Parathyroid adenoma (tissue), 2 donors: ENCODE results near the gene MIGA1.

Experiments used
- H2AFZ ChIP-seq: fragments of 300-600 bp; sonication (generic); one replicate; pipeline ENCODE4 v1.7.0; 2017; ENCODE audit warnings: antibody characterized with exemption, mild to moderate bottlenecking
- H3K27ac ChIP-seq: fragments of 300-600 bp; sonication (generic); one replicate; pipeline ENCODE4 v1.7.0; 2017
- H3K27me3 ChIP-seq: fragments of 300-600 bp; sonication (generic); one replicate; pipeline ENCODE4 v1.7.0; 2017; ENCODE audit warnings: low read length; ENCODE audit not compliant: control insufficient read depth, insufficient read depth
- H3K36me3 ChIP-seq: fragments of 300-600 bp; sonication (generic); one replicate; pipeline ENCODE4 v1.7.0; 2017; ENCODE audit warnings: low read length; ENCODE audit not compliant: control insufficient read depth, insufficient read depth
- H3K4me1 ChIP-seq: fragments of 300-600 bp; sonication (generic); one replicate; pipeline ENCODE4 v1.7.0; 2017; ENCODE audit warnings: control low read depth
- H3K4me2 ChIP-seq: fragments of 300-600 bp; sonication (generic); one replicate; pipeline ENCODE4 v1.7.0; 2017; ENCODE audit warnings: low read length
- H3K4me3 ChIP-seq: fragments of 300-600 bp; sonication (generic); one replicate; pipeline ENCODE4 v1.7.0; 2017; ENCODE audit warnings: low read depth, low read length
- H3K79me2 ChIP-seq: fragments of 300-600 bp; sonication (generic); one replicate; pipeline ENCODE4 v1.7.0; 2017; ENCODE audit warnings: control low read depth
- H3K9ac ChIP-seq: fragments of 300-600 bp; sonication (generic); one replicate; pipeline ENCODE4 v1.7.0; 2017; ENCODE audit warnings: mild to moderate bottlenecking
- H3K9me3 ChIP-seq: fragments of 300-600 bp; sonication (generic); one replicate; pipeline ENCODE4 v1.7.0; 2017; ENCODE audit warnings: low read length; ENCODE audit not compliant: control insufficient read depth
- TF ChIP-seq, protein P1 (sequence below): fragments of 300-600 bp; sonication (generic); IDR thresholded peaks from one replicate; pipeline ENCODE4 v1.7.0; 2017; ENCODE audit warnings: antibody characterized with exemption, mild to moderate bottlenecking
- donor health status: primary hyperparathyroidism.

The MIGA1 gene, protein sequence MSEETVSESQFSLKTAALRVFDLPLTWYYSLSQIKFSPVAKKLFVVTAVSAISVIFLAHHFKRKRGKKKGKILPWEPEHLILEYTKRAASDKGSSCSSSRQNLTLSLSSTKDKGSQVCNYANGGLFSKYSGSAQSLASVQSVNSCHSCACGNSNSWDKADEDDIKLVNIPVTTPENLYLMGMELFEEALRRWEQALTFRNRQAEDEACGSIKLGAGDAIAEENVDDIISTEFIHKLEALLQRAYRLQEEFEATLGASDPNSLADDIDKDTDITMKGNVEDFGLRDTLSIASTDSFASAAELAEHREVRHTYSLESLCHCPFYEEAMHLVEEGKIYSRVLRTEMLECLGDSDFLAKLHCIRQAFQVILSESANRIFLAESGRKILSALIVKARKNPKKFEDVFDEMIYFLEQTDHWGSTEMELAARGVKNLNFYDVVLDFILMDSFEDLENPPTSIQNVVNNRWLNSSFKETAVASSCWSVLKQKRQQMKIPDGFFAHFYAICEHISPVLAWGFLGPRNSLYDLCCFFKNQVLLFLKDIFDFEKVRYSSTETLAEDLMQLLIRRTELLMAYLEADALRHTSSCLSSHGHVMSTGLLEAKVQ

DNA sequence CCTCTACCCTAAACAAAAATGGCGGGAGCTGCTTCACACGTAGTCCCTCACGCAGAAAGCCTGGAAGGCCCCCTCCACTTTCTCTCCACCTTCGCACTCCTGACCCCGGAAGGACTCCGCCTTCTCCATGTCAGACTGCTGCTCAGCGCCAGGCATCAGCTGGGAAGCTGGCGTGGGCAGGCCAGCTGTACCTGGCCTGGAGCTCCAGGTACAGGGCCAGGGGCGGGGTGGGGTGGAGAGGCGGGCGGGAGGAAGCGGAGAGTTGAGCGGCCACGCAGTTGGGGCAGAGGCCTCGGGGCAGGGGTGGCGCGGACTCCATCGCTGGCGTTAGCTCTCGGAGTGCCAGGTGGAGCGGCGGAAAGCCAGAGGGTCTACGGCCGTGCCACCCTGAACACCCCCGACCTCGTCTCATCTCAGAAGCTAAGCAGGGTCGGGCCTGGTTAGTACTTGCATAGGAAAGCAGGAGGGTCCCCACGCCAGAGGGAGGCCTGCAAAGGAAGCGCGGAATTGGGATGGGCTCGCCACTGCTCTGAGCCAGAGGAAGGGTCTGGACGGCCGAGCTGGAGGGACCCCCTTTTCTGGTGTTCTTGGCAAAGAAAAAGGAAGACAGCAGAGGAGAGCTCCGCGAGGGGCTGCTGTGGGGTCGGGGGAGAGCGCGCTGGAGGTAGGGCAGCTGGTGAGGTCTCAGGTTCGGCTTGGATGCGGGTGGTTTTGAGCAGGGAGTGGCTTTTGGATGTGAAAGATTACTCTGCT is at the start of gene MIGA1:
MIGA1 (plus strand) TSS at position 121 of the 753 bp plus-strand sequence. CDS start 3,604 bp downstream, outside the sequence.
- Histone ChIP-seq H3K79me2 (peaks cover 6% of the 10 kb centered on the region), H3K36me3 (no peaks in the 10 kb centered on the region), H3K9ac (no peak within 1 kb of the TSS), H3K27ac (peak within 1 kb of the TSS; percentile 60), H3K4me2 (peak within 1 kb of the TSS; percentile 80), H3K4me3 (peak within 1 kb of the TSS; percentile 72), H3K4me1 (no peaks in the 10 kb centered on the region), H2AFZ (peak within 1 kb of the TSS; percentile 91), H3K27me3 (no peaks in the 10 kb centered on the region), H3K9me3 (no peaks in the 10 kb centered on the region)
- TF ChIP-seq, protein P1, sequence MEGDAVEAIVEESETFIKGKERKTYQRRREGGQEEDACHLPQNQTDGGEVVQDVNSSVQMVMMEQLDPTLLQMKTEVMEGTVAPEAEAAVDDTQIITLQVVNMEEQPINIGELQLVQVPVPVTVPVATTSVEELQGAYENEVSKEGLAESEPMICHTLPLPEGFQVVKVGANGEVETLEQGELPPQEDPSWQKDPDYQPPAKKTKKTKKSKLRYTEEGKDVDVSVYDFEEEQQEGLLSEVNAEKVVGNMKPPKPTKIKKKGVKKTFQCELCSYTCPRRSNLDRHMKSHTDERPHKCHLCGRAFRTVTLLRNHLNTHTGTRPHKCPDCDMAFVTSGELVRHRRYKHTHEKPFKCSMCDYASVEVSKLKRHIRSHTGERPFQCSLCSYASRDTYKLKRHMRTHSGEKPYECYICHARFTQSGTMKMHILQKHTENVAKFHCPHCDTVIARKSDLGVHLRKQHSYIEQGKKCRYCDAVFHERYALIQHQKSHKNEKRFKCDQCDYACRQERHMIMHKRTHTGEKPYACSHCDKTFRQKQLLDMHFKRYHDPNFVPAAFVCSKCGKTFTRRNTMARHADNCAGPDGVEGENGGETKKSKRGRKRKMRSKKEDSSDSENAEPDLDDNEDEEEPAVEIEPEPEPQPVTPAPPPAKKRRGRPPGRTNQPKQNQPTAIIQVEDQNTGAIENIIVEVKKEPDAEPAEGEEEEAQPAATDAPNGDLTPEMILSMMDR, result no peak

DNA sequence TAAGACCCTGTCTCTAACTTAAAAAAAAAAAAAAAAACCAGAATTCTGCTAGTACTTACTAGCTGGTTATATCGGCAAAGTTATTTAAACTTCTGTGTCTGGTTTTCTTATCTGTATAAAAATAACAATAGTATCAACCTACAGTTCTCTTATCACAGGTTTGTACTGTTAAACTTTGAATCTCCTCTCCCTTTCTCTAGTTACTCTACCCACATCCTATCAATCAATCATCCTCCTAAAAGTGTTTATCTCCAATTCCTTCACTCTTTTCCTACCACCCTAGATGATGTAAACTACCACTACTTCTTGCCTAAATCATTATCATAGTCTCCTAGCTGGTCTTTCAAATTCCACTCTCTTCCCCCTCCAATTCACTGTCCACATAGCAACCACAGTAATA is 47.4 kb upstream of the MIGA1 start:
- H3K27ac ChIP-seq, result no peak overlapping the region
- no peaks in the 10 kb centered on the region for H3K9me3 ChIP-seq

DNA sequence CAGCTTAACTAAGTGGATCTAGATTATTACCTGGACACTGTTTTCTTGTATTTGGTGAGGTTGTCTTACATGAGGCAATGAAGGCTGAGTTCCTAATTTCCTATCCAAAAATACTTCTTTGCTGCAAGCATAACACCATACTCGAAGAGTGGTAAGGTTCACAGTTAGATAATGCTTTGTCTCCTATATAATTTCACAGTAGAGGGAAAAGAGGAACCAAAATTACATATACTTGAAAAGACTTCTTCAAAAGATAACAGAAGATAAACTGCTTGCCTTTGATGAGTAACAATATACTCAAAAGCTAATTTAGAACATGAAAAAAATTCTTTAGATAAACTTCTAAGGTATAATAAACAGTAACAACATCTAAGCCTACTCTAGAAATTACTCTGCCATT is 40.2 kb upstream of the MIGA1 start:
- H3K79me2 ChIP-seq, result no peaks in the 10 kb centered on the region
- H3K9ac ChIP-seq, result no peak overlapping the region
- H3K27ac ChIP-seq, result no peak overlapping the region
- no peaks in the 10 kb centered on the region for H3K36me3 ChIP-seq
- no peaks in the 10 kb centered on the region for H3K4me1 ChIP-seq
- no peaks in the 10 kb centered on the region for H3K27me3 ChIP-seq
- H3K9me3 ChIP-seq, result no peaks in the 10 kb centered on the region
- TF ChIP-seq, protein P1, result no peak
- no peak overlapping the region for H3K4me2 ChIP-seq
- H3K4me3 ChIP-seq, result no peak overlapping the region
- H2AFZ ChIP-seq, result no peak overlapping the region

More for the DNA sequence above, 47.4 kb upstream of the MIGA1 start:
- H3K4me3 ChIP-seq, result no peak overlapping the region
- no peak overlapping the region for H3K4me2 ChIP-seq
- no peaks in the 10 kb centered on the region for H3K79me2 ChIP-seq
- no peaks in the 10 kb centered on the region for H3K4me1 ChIP-seq
- no peak overlapping the region for H2AFZ ChIP-seq
- H3K9ac ChIP-seq, result no peak overlapping the region
- TF ChIP-seq, protein P1, result no peak
- no peaks in the 10 kb centered on the region for H3K36me3 ChIP-seq
- no peaks in the 10 kb centered on the region for H3K27me3 ChIP-seq

DNA sequence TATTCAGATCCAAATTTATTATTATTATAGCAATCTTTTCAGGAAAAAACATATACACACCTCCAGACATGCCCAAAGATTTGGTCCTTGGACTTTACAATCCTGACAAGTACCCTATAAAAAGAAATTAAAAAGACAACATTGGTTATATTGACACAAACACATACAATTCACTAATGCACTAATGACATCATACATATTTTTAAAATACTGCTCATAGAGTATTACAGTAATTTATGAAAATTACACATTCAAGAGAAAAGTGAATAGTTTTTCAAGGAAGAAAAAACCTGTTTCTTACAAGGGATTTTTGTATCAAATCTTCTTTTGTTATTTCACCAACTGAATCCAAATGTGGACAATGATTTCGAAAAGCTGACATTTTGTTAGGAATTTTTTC is 38.1 kb upstream of the MIGA1 start:
- no peaks in the 10 kb centered on the region for H3K9me3 ChIP-seq
- TF ChIP-seq, protein P1, result no peak
- H2AFZ ChIP-seq, result no peak overlapping the region
- no peaks in the 10 kb centered on the region for H3K79me2 ChIP-seq
- no peak overlapping the region for H3K9ac ChIP-seq
- H3K27ac ChIP-seq, result no peak overlapping the region
- no peak overlapping the region for H3K4me3 ChIP-seq
- H3K4me2 ChIP-seq, result no peak overlapping the region
- H3K4me1 ChIP-seq, result no peaks in the 10 kb centered on the region
- H3K36me3 ChIP-seq, result no peaks in the 10 kb centered on the region
- no peaks in the 10 kb centered on the region for H3K27me3 ChIP-seq
